Measurements from ENCODE around the gene INO80E.
"Not testable (repeated sequence)": the region's sequence is repeated elsewhere in the genome, so short reads cannot be mapped to it uniquely, and the experiment has no call there.

The INO80E gene

DNA sequence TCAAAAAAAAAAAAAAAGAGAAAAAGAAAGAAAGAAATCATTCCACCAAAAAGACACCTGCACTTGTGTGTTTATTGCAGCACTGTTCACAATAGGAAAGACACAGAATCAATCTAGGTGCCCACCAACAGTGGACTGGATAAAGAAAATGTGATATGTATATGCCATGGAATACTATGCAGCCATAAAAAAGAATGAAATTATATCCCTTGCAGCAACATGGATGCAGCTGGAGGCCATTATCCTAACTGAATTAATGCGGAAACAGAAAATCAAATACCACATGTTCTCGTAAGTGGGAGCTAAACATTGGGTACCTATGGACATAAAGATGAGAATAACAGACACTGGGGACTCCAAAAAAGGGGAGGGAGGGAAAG lies 21.2 kb downstream of the INO80E start:
- Histone ChIP-seq H3K18ac (ENCODE audit: low read depth in 1 of 2, low read length in 2 of 2) (no peak overlapping the region), H2BK15ac (ENCODE audit: low read depth, poor library complexity, severe bottlenecking) (no peak overlapping the region), H3K36me3 (ENCODE audit: control insufficient read depth in 1 of 2, insufficient read depth in 2 of 2, low read depth in 1 of 2, low read length in 2 of 2) (no peaks in the 10 kb centered on the region), H3K9me3 (ENCODE audit: control insufficient read depth, low read length) (no peaks in the 10 kb centered on the region), H3K4me1 (ENCODE audit: control insufficient read depth, insufficient read depth, low read depth, low read length) (peaks cover 10% of the 10 kb centered on the region), H3K14ac (ENCODE audit: low read length in 2 of 2) (no peak overlapping the region), H4K91ac (ENCODE audit: low read length) (no peak overlapping the region), H3K9ac (ENCODE audit: low read length) (no peak overlapping the region), H4K8ac (ENCODE audit: low read length) (no peak overlapping the region), H3K27ac (ENCODE audit: low read length, poor library complexity, severe bottlenecking) (no peak overlapping the region), H3K79me1 (replicated peaks; ENCODE audit: low read length, poor library complexity, severe bottlenecking) (no peaks in the 10 kb centered on the region), H3K4ac (ENCODE audit: low read depth in 1 of 2, low read length in 2 of 2) (no peak overlapping the region), H3K4me3 (ENCODE audit: insufficient read depth in 1 of 2, low read depth in 1 of 2, low read length in 2 of 2) (no peak overlapping the region), H2BK120ac (ENCODE audit: low read depth, low read length) (no peak overlapping the region), H3K4me2 (ENCODE audit: low read length, poor library complexity, severe bottlenecking) (no peak overlapping the region), H2AK5ac (ENCODE audit: low read length, severe bottlenecking) (no peak overlapping the region), H2BK12ac (ENCODE audit: low read length in 2 of 2) (no peak overlapping the region), H2BK5ac (ENCODE audit: low read depth, low read length, poor library complexity, severe bottlenecking) (no peak overlapping the region), H3K23ac (ENCODE audit: low read length in 2 of 2) (no peak overlapping the region), H2AFZ (ENCODE audit: low read depth, low read length) (no peak overlapping the region), H3K27me3 (ENCODE audit: control insufficient read depth in 1 of 2, insufficient read depth in 1 of 2, low read length in 2 of 2) (peaks cover 6 to 24% of the 10 kb centered on the region in 2 experiments)
- WGBS: 96% methylated on average over 2 of the region's 2 CpGs
- DNase-seq: no peak

DNA sequence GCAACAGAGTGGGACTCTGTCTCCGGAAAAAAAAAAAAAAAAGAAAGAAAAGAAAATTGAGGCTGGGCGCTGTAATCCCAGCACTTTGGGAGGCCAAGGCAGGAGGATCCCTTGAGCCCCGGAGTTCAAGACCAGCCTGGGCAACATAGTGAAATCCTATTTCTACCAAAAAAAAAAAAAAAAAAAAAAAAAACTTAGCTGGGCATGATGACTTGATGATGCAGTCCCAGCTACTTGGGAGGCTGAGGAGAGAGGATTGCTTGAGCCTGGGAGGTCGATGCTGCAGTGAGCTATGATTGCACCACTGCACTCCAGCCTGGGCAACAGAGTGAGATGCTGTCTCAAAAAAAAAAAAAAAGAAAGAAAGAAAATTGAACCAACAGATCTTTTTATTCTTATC lies 21.9 kb downstream of the INO80E start:
- H3K4me3 ChIP-seq (ENCODE audit: insufficient read depth in 1 of 2, low read depth in 1 of 2, low read length in 2 of 2); H2BK120ac ChIP-seq (ENCODE audit: low read depth, low read length); H3K79me1 ChIP-seq (replicated peaks; ENCODE audit: low read length, poor library complexity, severe bottlenecking); H4K8ac ChIP-seq (ENCODE audit: low read length); H2AK5ac ChIP-seq (ENCODE audit: low read length, severe bottlenecking); H4K91ac ChIP-seq (ENCODE audit: low read length); DNase-seq; H3K36me3 ChIP-seq (ENCODE audit: control insufficient read depth in 1 of 2, insufficient read depth in 2 of 2, low read depth in 1 of 2, low read length in 2 of 2); H3K23ac ChIP-seq (ENCODE audit: low read length in 2 of 2); H2AFZ ChIP-seq (ENCODE audit: low read depth, low read length); H3K9ac ChIP-seq (ENCODE audit: low read length); H3K4ac ChIP-seq (ENCODE audit: low read depth in 1 of 2, low read length in 2 of 2); H2BK15ac ChIP-seq (ENCODE audit: low read depth, poor library complexity, severe bottlenecking); H3K4me1 ChIP-seq (ENCODE audit: control insufficient read depth, insufficient read depth, low read depth, low read length); H3K9me3 ChIP-seq (ENCODE audit: control insufficient read depth, low read length); H3K4me2 ChIP-seq (ENCODE audit: low read length, poor library complexity, severe bottlenecking); H3K18ac ChIP-seq (ENCODE audit: low read depth in 1 of 2, low read length in 2 of 2); H3K27ac ChIP-seq (ENCODE audit: low read length, poor library complexity, severe bottlenecking); H2BK5ac ChIP-seq (ENCODE audit: low read depth, low read length, poor library complexity, severe bottlenecking); H3K14ac ChIP-seq (ENCODE audit: low read length in 2 of 2); H2BK12ac ChIP-seq (ENCODE audit: low read length in 2 of 2): not testable (repeated sequence)
- peaks cover 5 to 26% of the 10 kb centered on the region in 2 experiments for H3K27me3 ChIP-seq (ENCODE audit: control insufficient read depth in 1 of 2, insufficient read depth in 1 of 2, low read length in 2 of 2)
- WGBS: 100% methylated on average over 2 of the region's 4 CpGs

DNA sequence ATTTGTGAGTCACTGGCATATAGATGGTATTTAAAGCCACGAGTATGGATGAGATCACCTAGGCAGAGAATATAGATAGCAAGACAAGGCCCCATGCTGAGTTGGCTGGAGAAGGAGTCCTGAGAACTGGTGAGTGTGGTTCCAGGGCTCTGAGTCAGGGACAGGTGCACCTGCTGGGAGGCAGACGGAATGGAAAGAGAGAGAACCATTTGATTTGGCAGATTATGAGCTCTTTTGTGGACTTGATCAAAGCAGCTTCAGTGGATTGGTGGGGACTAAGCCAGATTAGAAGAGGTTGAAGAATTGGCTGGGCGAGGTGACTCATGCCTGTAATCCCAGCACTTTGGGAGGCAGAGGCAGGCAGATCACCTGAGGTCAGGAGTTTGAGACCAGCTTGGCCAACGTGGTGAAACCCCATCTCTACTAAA lies 22.7 kb downstream of the INO80E start:
- H3K27ac ChIP-seq (ENCODE audit: low read length, poor library complexity, severe bottlenecking): no peak overlapping the region
- no peak overlapping the region for H2BK5ac ChIP-seq (ENCODE audit: low read depth, low read length, poor library complexity, severe bottlenecking)
- peaks cover 10% of the 10 kb centered on the region for H3K4me1 ChIP-seq (ENCODE audit: control insufficient read depth, insufficient read depth, low read depth, low read length)
- H4K8ac ChIP-seq (ENCODE audit: low read length): no peak overlapping the region
- WGBS: 82% methylated on average over 3 of the region's 4 CpGs
- no peak overlapping the region for H2BK15ac ChIP-seq (ENCODE audit: low read depth, poor library complexity, severe bottlenecking)
- no peak overlapping the region for H2AK5ac ChIP-seq (ENCODE audit: low read length, severe bottlenecking)
- no peak overlapping the region for H3K14ac ChIP-seq (ENCODE audit: low read length in 2 of 2)
- no peak overlapping the region for H2BK120ac ChIP-seq (ENCODE audit: low read depth, low read length)
- no peak overlapping the region for H3K4me3 ChIP-seq (ENCODE audit: insufficient read depth in 1 of 2, low read depth in 1 of 2, low read length in 2 of 2)
- peaks cover 5 to 34% of the 10 kb centered on the region in 2 experiments for H3K27me3 ChIP-seq (ENCODE audit: control insufficient read depth in 1 of 2, insufficient read depth in 1 of 2, low read length in 2 of 2)
- H3K9ac ChIP-seq (ENCODE audit: low read length): no peak overlapping the region
- H4K91ac ChIP-seq (ENCODE audit: low read length): no peak overlapping the region
- no peak overlapping the region for H2AFZ ChIP-seq (ENCODE audit: low read depth, low read length)
- peak; percentile 17 for DNase-seq
- no peak overlapping the region for H3K4me2 ChIP-seq (ENCODE audit: low read length, poor library complexity, severe bottlenecking)
- no peaks in the 10 kb centered on the region for H3K9me3 ChIP-seq (ENCODE audit: control insufficient read depth, low read length)
- no peak overlapping the region for H2BK12ac ChIP-seq (ENCODE audit: low read length in 2 of 2)
- no peak overlapping the region for H3K18ac ChIP-seq (ENCODE audit: low read depth in 1 of 2, low read length in 2 of 2)
- H3K4ac ChIP-seq (ENCODE audit: low read depth in 1 of 2, low read length in 2 of 2): no peak overlapping the region
- no peaks in the 10 kb centered on the region for H3K79me1 ChIP-seq (replicated peaks; ENCODE audit: low read length, poor library complexity, severe bottlenecking)
- no peaks in the 10 kb centered on the region for H3K36me3 ChIP-seq (ENCODE audit: control insufficient read depth in 1 of 2, insufficient read depth in 2 of 2, low read depth in 1 of 2, low read length in 2 of 2)
- no peak overlapping the region for H3K23ac ChIP-seq (ENCODE audit: low read length in 2 of 2)

DNA sequence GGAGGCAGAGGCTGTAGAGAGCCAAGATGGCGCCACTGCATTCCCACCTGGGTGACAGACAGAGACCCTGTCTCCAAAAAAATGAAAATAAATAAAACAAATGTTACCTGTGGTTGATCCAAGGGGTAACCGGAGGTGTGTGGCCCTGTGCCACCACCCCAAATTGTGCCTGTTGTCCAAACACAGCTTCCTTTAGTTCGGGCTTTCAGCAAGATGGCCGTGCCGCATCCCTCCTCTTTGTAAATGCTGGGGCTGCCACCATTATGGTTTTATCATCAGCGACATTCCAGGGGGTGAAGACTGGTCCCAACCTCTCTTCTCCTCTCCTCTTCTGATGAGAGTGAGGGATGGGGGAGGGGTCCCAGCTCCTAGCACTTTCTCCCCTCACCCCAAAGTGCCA lies 26.8 kb downstream of the INO80E start, which contains the start of gene C16orf92:
C16orf92 (plus strand) TSS at position 312 of the 400 bp plus-strand sequence. CDS start 143 bp downstream, outside the sequence.
- Histone ChIP-seq H3K27me3 (ENCODE audit: control insufficient read depth in 1 of 2, insufficient read depth in 1 of 2, low read length in 2 of 2) (peaks cover 32 to 68% of the 10 kb centered on the region in 2 experiments), H3K14ac (ENCODE audit: low read length in 2 of 2) (no peak within 1 kb of the TSS), H3K27ac (ENCODE audit: low read length, poor library complexity, severe bottlenecking) (no peak within 1 kb of the TSS), H2AK5ac (ENCODE audit: low read length, severe bottlenecking) (no peak within 1 kb of the TSS), H2BK12ac (ENCODE audit: low read length in 2 of 2) (no peak within 1 kb of the TSS), H2AFZ (ENCODE audit: low read depth, low read length) (no peak within 1 kb of the TSS), H4K8ac (ENCODE audit: low read length) (no peak within 1 kb of the TSS), H2BK120ac (ENCODE audit: low read depth, low read length) (no peak within 1 kb of the TSS), H3K4me2 (ENCODE audit: low read length, poor library complexity, severe bottlenecking) (no peak within 1 kb of the TSS), H2BK5ac (ENCODE audit: low read depth, low read length, poor library complexity, severe bottlenecking) (no peak within 1 kb of the TSS), H3K36me3 (ENCODE audit: control insufficient read depth in 1 of 2, insufficient read depth in 2 of 2, low read depth in 1 of 2, low read length in 2 of 2) (no peaks in the 10 kb centered on the region), H3K4me3 (ENCODE audit: insufficient read depth in 1 of 2, low read depth in 1 of 2, low read length in 2 of 2) (no peak within 1 kb of the TSS), H3K23ac (ENCODE audit: low read length in 2 of 2) (no peak within 1 kb of the TSS), H3K4me1 (ENCODE audit: control insufficient read depth, insufficient read depth, low read depth, low read length) (peaks cover 13% of the 10 kb centered on the region), H3K18ac (ENCODE audit: low read depth in 1 of 2, low read length in 2 of 2) (no peak within 1 kb of the TSS), H4K91ac (ENCODE audit: low read length) (no peak within 1 kb of the TSS), H3K9ac (ENCODE audit: low read length) (no peak within 1 kb of the TSS), H2BK15ac (ENCODE audit: low read depth, poor library complexity, severe bottlenecking) (no peak within 1 kb of the TSS), H3K9me3 (ENCODE audit: control insufficient read depth, low read length) (no peaks in the 10 kb centered on the region), H3K79me1 (replicated peaks; ENCODE audit: low read length, poor library complexity, severe bottlenecking) (no peaks in the 10 kb centered on the region), H3K4ac (ENCODE audit: low read depth in 1 of 2, low read length in 2 of 2) (no peak within 1 kb of the TSS)
- WGBS: 88% methylated on average over 3 of the region's 6 CpGs
- no peak for DNase-seq

Data from mesenchymal stem cell (in vitro differentiated cells and primary cell).